Activated T-helper 2 cell treated with anti-CD3 and anti-CD28 coated beads, Interferon-gamma antibody, Interleukin-2, Interleukin-4, amounts not matched to agents 10 μg/mL and 5 μg/mL and 100 μg/mL, durations not matched to agents 14 hours and 24 hours and 36 hours (primary cell): ENCODE measurements around the gene ROBO1. TPM values are rescaled to one million over a fixed set of nuclear protein-coding genes. Genes with fewer than 3 reads are reported as not detected.

ENCODE experiments used
- DNase-seq: peaks from one replicate; pipeline ENCODE4 v3.0.0; 2021; ENCODE audit warnings: low spot score
- H3K27ac Mint-ChIP-seq: one replicate; pipeline ENCODE4 v1.8.0; 2021; ENCODE audit warnings: mixed read lengths
- H3K27me3 Mint-ChIP-seq: one replicate; pipeline ENCODE4 v1.8.0; 2021; ENCODE audit warnings: low read depth, mixed read lengths
- H3K36me3 Mint-ChIP-seq: one replicate; pipeline ENCODE4 v1.8.0; 2021; ENCODE audit warnings: low read depth, mixed read lengths
- H3K4me1 Mint-ChIP-seq: one replicate; pipeline ENCODE4 v1.8.0; 2021; ENCODE audit warnings: low read depth, mixed read lengths
- H3K4me3 Mint-ChIP-seq: one replicate; pipeline ENCODE4 v1.8.0; 2021; ENCODE audit warnings: low read depth, mild to moderate bottlenecking, moderate library complexity, mixed read lengths
- H3K9me3 Mint-ChIP-seq: one replicate; pipeline ENCODE4 v1.8.0; 2021; ENCODE audit warnings: mixed read lengths
- intact Hi-C: fragments of 100-400 bp; cut with micrococcal nuclease; formaldehyde crosslinking; loops from one replicate; pipeline ENCODE4 v1.15.1; 2023
- total RNA-seq: library from RNA; stranded (reverse); gene quantifications from 2 replicates; pipeline ENCODE4 v1.2.3, GENCODE V29; 2022

Gene ROBO1
- total RNA-seq, 1 donor from 2014 or later, result not detected

- intact Hi-C loops, result no loop called here
- Mint-ChIP-seq H3K4me1 (no peaks in the 10 kb centered on the region), H3K36me3 (no peaks in the 10 kb centered on the region), H3K27ac (no peak overlapping the region), H3K4me3 (no peak overlapping the region), H3K9me3 (peaks cover 5% of the 10 kb centered on the region), H3K27me3 (no peaks in the 10 kb centered on the region)
- DNase-seq, result no peak
Measured at GRCh38 chr3:79109754-79110153, 658.0 kb downstream of the ROBO1 start.

- Mint-ChIP-seq H3K27me3 (no peaks in the 10 kb centered on the region), H3K27ac (no peak overlapping the region), H3K4me1 (no peaks in the 10 kb centered on the region), H3K4me3 (no peak overlapping the region), H3K36me3 (no peaks in the 10 kb centered on the region), H3K9me3 (peaks cover 5% of the 10 kb centered on the region)
- intact Hi-C loops, result no loop called here
- no peak for DNase-seq
Measured at GRCh38 chr3:79103307-79103706, 664.5 kb downstream of the ROBO1 start.

- Mint-ChIP-seq H3K4me1 (no peaks in the 10 kb centered on the region), H3K27me3 (no peaks in the 10 kb centered on the region), H3K36me3 (no peaks in the 10 kb centered on the region), H3K4me3 (no peak overlapping the region), H3K9me3 (peaks cover 11% of the 10 kb centered on the region), H3K27ac (no peak overlapping the region)
- intact Hi-C loops, result no loop called here
- DNase-seq, result no peak
Measured at GRCh38 chr3:79097964-79098660, 669.7 kb downstream of the ROBO1 start.

GRCh38 chr3:79094654-79095053, 673.1 kb downstream of the ROBO1 start:
- intact Hi-C loops, result no loop called here
- Mint-ChIP-seq H3K27ac (no peak overlapping the region), H3K4me1 (no peaks in the 10 kb centered on the region), H3K4me3 (no peak overlapping the region), H3K9me3 (peaks cover 19% of the 10 kb centered on the region), H3K36me3 (no peaks in the 10 kb centered on the region), H3K27me3 (no peaks in the 10 kb centered on the region)
- DNase-seq, result no peak

GRCh38 chr3:79086514-79086913, 681.3 kb downstream of the ROBO1 start:
- no peaks in the 10 kb centered on the region for H3K36me3 Mint-ChIP-seq
- no peaks in the 10 kb centered on the region for H3K27me3 Mint-ChIP-seq
- H3K27ac Mint-ChIP-seq, result no peak overlapping the region
- no peak overlapping the region for H3K4me3 Mint-ChIP-seq
- H3K4me1 Mint-ChIP-seq, result no peaks in the 10 kb centered on the region
- DNase-seq, result no peak
- H3K9me3 Mint-ChIP-seq, result peaks cover 7% of the 10 kb centered on the region
- intact Hi-C loops, result no loop called here

- no peak overlapping the region for H3K27ac Mint-ChIP-seq
Measured at GRCh38 chr3:79085171-79085570, 682.6 kb downstream of the ROBO1 start.

GRCh38 chr3:79081335-79081734, 686.5 kb downstream of the ROBO1 start:
- no peak overlapping the region for H3K27ac Mint-ChIP-seq
- H3K36me3 Mint-ChIP-seq, result no peaks in the 10 kb centered on the region
- intact Hi-C loops, result no loop called here
- no peaks in the 10 kb centered on the region for H3K4me1 Mint-ChIP-seq
- no peaks in the 10 kb centered on the region for H3K27me3 Mint-ChIP-seq
- no peak for DNase-seq
- no peaks in the 10 kb centered on the region for H3K9me3 Mint-ChIP-seq
- H3K4me3 Mint-ChIP-seq, result no peak overlapping the region

More at GRCh38 chr3:79085171-79085570, 682.6 kb downstream of the ROBO1 start:
- Mint-ChIP-seq H3K4me3 (no peak overlapping the region), H3K4me1 (no peaks in the 10 kb centered on the region), H3K36me3 (no peaks in the 10 kb centered on the region), H3K9me3 (no peaks in the 10 kb centered on the region), H3K27me3 (no peaks in the 10 kb centered on the region)
- intact Hi-C loops, result no loop called here
- DNase-seq, result no peak

GRCh38 chr3:79074558-79074957, 693.2 kb downstream of the ROBO1 start:
- no peaks in the 10 kb centered on the region for H3K36me3 Mint-ChIP-seq
- intact Hi-C loops, result no loop called here
- DNase-seq, result no peak
- no peak overlapping the region for H3K4me3 Mint-ChIP-seq
- no peaks in the 10 kb centered on the region for H3K27me3 Mint-ChIP-seq
- H3K27ac Mint-ChIP-seq, result no peak overlapping the region
- H3K9me3 Mint-ChIP-seq, result no peaks in the 10 kb centered on the region
- H3K4me1 Mint-ChIP-seq, result no peaks in the 10 kb centered on the region

GRCh38 chr3:79067734-79068133, 700.1 kb downstream of the ROBO1 start:
- no peak for DNase-seq
- Mint-ChIP-seq H3K27ac (no peak overlapping the region), H3K27me3 (no peaks in the 10 kb centered on the region), H3K36me3 (no peaks in the 10 kb centered on the region), H3K4me1 (no peaks in the 10 kb centered on the region), H3K9me3 (peaks cover 17% of the 10 kb centered on the region), H3K4me3 (no peak overlapping the region)
- intact Hi-C loops, result no loop called here

GRCh38 chr3:79066481-79066880, 701.3 kb downstream of the ROBO1 start:
- DNase-seq, result no peak
- Mint-ChIP-seq H3K4me1 (no peaks in the 10 kb centered on the region), H3K4me3 (no peak overlapping the region), H3K27me3 (no peaks in the 10 kb centered on the region), H3K27ac (no peak overlapping the region), H3K9me3 (peaks cover 27% of the 10 kb centered on the region), H3K36me3 (no peaks in the 10 kb centered on the region)
- intact Hi-C loops, result no loop called here

GRCh38 chr3:79063624-79064023, 704.2 kb downstream of the ROBO1 start:
- intact Hi-C loops, result no loop called here
- Mint-ChIP-seq H3K9me3 (peaks cover 36% of the 10 kb centered on the region), H3K4me1 (no peaks in the 10 kb centered on the region), H3K27ac (no peak overlapping the region), H3K4me3 (no peak overlapping the region), H3K36me3 (no peaks in the 10 kb centered on the region), H3K27me3 (no peaks in the 10 kb centered on the region)
- DNase-seq, result no peak

- Mint-ChIP-seq H3K27me3 (no peaks in the 10 kb centered on the region), H3K27ac (no peak overlapping the region), H3K4me3 (no peak overlapping the region), H3K36me3 (no peaks in the 10 kb centered on the region), H3K4me1 (no peaks in the 10 kb centered on the region), H3K9me3 (peaks cover 55% of the 10 kb centered on the region)
- no peak for DNase-seq
- intact Hi-C loops, result no loop called here
Measured at GRCh38 chr3:79057756-79058155, 710.0 kb downstream of the ROBO1 start.

- Mint-ChIP-seq H3K4me3 (no peak overlapping the region), H3K36me3 (no peaks in the 10 kb centered on the region), H3K4me1 (no peaks in the 10 kb centered on the region), H3K9me3 (peaks cover 55% of the 10 kb centered on the region), H3K27me3 (no peaks in the 10 kb centered on the region), H3K27ac (no peak overlapping the region)
- DNase-seq, result no peak
- intact Hi-C loops, result no loop called here
Measured at GRCh38 chr3:79056498-79056897, 711.3 kb downstream of the ROBO1 start.
